LoVo (cell line): Measurements from ENCODE around the gene AGGF1.
A peak's percentile ranks its signal among the peaks of the same experiment; 100 is the strongest.
"Not testable (repeated sequence)": the region's sequence is repeated elsewhere in the genome, so short reads cannot be mapped to it uniquely, and the experiment has no call there.

Source experiments
- DNase-seq: peaks from one replicate; pipeline ENCODE4 v3.0.0-alpha.2; 2016; ENCODE audit warnings: low spot score

The AGGF1 gene, protein sequence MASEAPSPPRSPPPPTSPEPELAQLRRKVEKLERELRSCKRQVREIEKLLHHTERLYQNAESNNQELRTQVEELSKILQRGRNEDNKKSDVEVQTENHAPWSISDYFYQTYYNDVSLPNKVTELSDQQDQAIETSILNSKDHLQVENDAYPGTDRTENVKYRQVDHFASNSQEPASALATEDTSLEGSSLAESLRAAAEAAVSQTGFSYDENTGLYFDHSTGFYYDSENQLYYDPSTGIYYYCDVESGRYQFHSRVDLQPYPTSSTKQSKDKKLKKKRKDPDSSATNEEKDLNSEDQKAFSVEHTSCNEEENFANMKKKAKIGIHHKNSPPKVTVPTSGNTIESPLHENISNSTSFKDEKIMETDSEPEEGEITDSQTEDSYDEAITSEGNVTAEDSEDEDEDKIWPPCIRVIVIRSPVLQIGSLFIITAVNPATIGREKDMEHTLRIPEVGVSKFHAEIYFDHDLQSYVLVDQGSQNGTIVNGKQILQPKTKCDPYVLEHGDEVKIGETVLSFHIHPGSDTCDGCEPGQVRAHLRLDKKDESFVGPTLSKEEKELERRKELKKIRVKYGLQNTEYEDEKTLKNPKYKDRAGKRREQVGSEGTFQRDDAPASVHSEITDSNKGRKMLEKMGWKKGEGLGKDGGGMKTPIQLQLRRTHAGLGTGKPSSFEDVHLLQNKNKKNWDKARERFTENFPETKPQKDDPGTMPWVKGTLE

GRCh38 chr5:77030097-77031071 lies at the start of gene AGGF1:
Gene AGGF1 (plus strand): TSS chr5:77030404. CDS start chr5:77030767, 363 bp downstream.
- peak; percentile 97 for DNase-seq

DNA sequence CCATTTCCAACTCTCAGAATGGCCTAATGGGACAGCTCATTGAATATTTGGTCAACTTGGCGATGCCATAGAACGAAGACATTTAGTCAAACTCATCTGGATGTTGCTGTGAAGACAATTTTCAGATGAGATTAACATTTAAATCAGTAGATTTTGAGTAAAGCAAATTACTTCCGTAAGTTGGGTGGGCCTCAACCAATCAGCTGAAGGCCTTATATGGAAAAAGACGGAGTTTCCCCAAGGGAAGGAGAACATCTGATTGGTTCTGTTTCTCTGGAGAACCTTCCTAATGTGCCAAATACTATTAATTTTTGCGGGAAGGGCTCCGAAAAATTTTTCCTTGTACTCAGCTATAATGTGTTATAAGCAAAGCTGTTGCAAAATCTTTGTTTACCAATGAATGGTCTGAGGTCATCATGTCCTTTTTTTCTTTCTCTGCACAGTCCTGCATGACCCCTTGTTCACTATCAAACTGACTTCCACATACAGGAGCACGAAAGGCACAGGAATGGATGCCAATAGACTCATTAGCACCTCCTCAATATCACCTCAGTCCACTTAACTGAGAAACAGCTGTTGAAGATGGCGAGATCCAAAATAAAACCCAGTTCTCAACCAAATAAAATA lies 49.6 kb upstream of the AGGF1 start:
- DNase-seq = no peak

DNA sequence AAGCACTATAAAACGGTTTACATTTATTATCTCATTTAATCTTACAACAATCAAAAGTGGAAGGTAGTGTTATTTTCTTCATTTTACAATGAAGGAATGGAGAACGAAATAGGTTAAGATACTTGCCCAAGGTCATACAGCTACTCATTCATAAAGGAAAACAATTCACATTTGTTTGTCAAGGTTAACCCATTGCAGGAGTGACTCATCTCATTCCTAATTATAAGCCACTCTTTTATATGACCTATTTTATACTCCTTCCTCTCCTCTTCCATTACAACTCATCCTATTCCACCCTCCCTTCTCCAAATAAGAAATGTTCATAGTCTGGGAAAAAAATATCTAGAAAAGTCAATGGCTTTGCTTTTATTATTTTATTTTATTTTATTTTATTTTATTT lies 47.8 kb upstream of the AGGF1 start:
- no peak for DNase-seq

DNA sequence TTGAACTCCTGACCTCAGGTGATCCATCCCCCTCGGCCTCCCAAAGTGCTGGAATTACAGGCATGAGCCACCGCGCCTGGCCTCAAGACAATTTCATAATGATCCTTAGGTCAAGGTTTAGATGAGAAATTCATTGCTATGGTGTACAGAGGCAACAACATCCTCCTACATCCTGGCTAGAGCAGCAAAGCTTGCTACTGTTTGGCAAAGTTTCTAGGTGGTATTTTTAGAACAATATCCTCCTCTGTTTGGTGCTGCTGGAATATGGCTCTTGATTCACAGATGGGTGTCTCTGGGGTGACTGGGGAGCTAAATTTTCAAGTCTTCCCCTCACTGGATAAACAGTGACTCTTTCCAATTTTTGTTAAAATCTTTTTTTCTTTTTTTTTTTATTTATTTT lies 46.7 kb upstream of the AGGF1 start:
- no peak for DNase-seq

- no peak for DNase-seq
Measured at GRCh38 chr5:76986825-76987526, 43.2 kb upstream of the AGGF1 start.

DNA sequence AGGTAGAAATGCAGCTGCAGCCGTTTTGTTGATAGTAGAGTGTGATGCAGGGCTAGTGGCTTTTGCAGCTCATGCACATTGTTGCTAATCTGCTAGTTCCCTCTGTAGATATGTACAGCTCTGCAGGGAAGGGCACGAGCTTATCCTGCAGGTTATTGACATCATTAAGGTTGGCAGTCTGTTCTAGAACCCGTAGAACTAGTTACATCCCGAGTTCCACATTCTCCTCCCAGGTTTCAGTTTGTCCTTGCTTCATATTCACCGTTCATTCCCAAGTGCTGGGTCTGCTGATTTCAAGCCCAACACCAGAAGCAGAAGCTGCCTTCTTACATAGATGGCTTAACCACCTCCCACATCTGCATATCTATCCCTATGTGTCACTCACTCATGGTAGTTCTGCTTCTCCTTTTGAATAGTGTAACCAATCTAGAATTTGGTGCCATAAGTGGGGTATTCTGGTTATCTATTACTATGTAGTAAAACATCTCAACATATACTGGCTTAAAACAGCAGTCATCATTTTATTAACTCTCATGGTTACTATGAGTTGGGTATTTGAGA lies 39.2 kb upstream of the AGGF1 start:
- no peak for DNase-seq

- not testable (repeated sequence) for DNase-seq
Measured at GRCh38 chr5:76993436-76993835, 36.8 kb upstream of the AGGF1 start.

GRCh38 chr5:76994337-76994736 lies 35.9 kb upstream of the AGGF1 start:
- DNase-seq = no peak

GRCh38 chr5:76998251-76998650 lies 32.0 kb upstream of the AGGF1 start:
- DNase-seq = not testable (repeated sequence)

- DNase-seq = peak; percentile 27
Measured at GRCh38 chr5:76999451-76999850, 30.8 kb upstream of the AGGF1 start.

DNA sequence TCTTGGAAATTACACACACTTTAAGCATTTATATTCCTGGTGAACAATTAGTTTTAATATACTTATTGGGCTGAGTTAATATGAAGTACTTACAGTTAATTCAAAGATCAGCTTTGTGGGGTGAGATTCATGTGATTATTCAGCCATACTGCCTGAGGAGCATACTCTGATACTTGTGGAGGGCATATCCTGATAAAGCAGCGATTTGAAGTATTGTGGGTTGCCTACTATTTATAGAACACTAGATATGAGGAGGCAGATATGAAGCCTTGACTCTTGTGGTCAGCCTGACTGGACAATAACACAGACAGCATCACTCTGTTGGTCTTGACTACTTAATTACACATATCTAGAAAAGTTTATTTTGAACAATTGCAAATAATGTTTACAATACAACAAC lies 27.0 kb upstream of the AGGF1 start:
- DNase-seq = no peak

- no peak for DNase-seq
Measured at GRCh38 chr5:77006124-77006523, 24.1 kb upstream of the AGGF1 start.

- no peak for DNase-seq
Measured at GRCh38 chr5:77008413-77008812, 21.8 kb upstream of the AGGF1 start.

DNA sequence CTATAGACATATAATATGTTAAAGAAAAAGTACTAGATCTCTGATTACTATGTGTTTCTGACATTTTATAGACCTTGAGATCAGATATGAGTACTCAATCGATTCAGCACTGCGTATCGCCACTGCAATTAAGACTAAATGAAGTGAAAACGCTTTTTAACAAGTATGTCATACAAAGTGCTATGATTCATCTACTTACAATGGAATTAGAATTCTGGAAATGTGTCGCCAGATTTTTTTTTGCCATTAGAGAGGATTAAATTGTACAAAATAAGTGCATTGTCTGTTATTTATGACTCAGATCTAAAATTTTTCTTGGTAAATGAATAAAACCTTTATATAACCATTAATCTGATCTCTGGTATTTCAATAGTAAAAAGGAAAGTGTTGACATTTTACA lies 20.0 kb upstream of the AGGF1 start:
- DNase-seq = no peak

GRCh38 chr5:77011498-77011897 lies 18.7 kb upstream of the AGGF1 start:
- no peak for DNase-seq

- no peak for DNase-seq
Measured at GRCh38 chr5:77012601-77013000, 17.6 kb upstream of the AGGF1 start.

- peak; percentile 32 for DNase-seq
Measured at GRCh38 chr5:77015938-77016569, 14.2 kb upstream of the AGGF1 start.

- no peak for DNase-seq
Measured at GRCh38 chr5:77016962-77017361, 13.2 kb upstream of the AGGF1 start.

DNA sequence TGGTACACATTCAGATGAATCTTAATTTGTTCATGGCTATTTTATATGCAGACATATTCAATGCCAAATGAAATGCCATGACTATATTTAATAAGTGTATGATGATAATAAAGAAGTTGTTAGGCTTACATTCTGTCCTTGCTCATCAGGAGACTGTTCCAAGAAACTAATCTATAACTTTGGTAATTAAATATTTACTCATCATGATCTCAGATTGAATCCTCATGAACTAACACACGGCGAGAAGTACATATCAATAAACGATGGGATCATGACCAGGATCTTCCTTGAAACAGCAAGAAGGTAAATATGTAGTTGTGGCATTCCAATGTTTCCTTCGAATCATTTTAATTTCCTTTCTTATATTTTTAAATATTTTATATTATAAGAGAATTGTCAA lies 12.5 kb upstream of the AGGF1 start:
- DNase-seq = no peak
